Stimulated activated naive CD8-positive, alpha-beta T cell treated with anti-CD3 and anti-CD28 coated beads, Interleukin-15, Interleukin-2, amounts not matched to agents 100 ng/mL and 50 ng/mL, for 24 hours (primary cell): Measurements from ENCODE around the gene KLHL36.

Experiments
- H3K27ac Mint-ChIP-seq: one replicate; pipeline ENCODE4 v1.8.0; 2021; ENCODE audit warnings: mild to moderate bottlenecking, mixed read lengths
- H3K27me3 Mint-ChIP-seq: one replicate; pipeline ENCODE4 v1.8.0; 2021; ENCODE audit warnings: mixed read lengths
- H3K36me3 Mint-ChIP-seq: one replicate; pipeline ENCODE4 v1.8.0; 2021; ENCODE audit warnings: low read depth, mixed read lengths
- H3K4me1 Mint-ChIP-seq: one replicate; pipeline ENCODE4 v1.8.0; 2021; ENCODE audit warnings: low read depth, mixed read lengths
- H3K4me3 Mint-ChIP-seq: one replicate; pipeline ENCODE4 v1.8.0; 2021; ENCODE audit warnings: mild to moderate bottlenecking, mixed read lengths
- H3K9me3 Mint-ChIP-seq: one replicate; pipeline ENCODE4 v1.8.0; 2021; ENCODE audit warnings: mixed read lengths

Gene KLHL36

DNA sequence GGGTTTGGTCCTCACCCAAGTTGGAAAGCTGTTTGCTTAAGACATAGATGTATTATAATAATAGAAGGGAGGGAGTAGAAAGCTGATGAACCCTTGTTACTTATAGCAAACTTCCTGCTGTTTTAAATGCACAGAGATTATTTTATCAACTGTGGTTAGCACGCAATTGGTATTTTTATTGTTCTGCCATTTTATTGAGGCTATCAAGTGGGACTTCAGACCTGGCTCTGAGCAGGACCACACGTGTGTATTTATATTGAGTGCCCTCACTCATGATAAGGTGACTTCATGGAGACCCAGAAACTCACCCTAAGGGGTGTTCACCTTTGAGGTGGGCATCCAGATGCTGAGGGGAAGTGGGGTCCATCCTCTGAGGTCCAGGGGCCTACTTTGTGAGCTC is 17.0 kb downstream of the KLHL36 start:
- no peaks in the 10 kb centered on the region for H3K27me3 Mint-ChIP-seq
- peaks cover 17% of the 10 kb centered on the region for H3K4me1 Mint-ChIP-seq
- H3K4me3 Mint-ChIP-seq, result no peak overlapping the region
- H3K27ac Mint-ChIP-seq, result no peak overlapping the region
- peaks cover 41% of the 10 kb centered on the region for H3K36me3 Mint-ChIP-seq
- H3K9me3 Mint-ChIP-seq, result no peaks in the 10 kb centered on the region

- Mint-ChIP-seq H3K4me1 (peaks cover 16% of the 10 kb centered on the region), H3K36me3 (peaks cover 37% of the 10 kb centered on the region), H3K9me3 (no peaks in the 10 kb centered on the region), H3K4me3 (no peak overlapping the region), H3K27ac (no peak overlapping the region), H3K27me3 (no peaks in the 10 kb centered on the region)
Observed at GRCh38 chr16:84665843-84666242, 17.5 kb downstream of the KLHL36 start.

DNA sequence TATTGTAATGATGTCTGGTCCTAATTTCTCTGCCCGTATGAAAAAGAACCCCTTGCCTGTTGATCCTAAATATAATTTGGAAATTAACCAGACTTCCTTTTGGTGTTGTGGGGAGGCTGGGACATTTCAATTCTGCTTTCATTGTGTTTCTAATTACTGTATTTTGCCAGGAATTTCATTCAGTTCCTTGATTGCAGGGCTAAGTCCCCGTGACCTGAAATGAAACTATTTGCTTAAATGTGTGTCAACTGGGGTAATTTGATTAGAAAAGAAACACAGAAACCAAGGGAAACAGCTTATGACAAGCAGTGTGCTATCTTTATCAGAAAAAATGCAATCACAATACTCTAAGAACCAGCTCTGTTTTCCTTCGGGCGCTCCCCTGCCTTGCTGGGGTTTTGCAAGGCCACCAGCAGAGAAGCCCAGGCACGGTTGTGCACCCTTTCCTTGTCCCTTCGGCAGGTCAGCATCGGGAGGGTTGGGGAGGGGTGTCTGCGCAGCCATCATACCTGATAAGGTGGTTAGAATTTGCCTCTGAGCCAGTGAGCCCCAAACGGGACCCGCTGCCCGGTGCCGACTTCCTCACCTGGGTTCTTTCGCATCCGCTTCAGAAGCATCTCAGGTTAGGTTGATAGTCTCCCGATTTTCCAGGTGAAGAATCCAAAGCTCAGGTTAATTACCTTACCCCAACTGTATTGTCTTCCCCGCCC is 19.4 kb downstream of the KLHL36 start:
- Mint-ChIP-seq H3K4me3 (no peak overlapping the region), H3K27me3 (no peaks in the 10 kb centered on the region), H3K4me1 (peaks cover 21% of the 10 kb centered on the region), H3K36me3 (peaks cover 20% of the 10 kb centered on the region), H3K27ac (no peak overlapping the region), H3K9me3 (no peaks in the 10 kb centered on the region)

DNA sequence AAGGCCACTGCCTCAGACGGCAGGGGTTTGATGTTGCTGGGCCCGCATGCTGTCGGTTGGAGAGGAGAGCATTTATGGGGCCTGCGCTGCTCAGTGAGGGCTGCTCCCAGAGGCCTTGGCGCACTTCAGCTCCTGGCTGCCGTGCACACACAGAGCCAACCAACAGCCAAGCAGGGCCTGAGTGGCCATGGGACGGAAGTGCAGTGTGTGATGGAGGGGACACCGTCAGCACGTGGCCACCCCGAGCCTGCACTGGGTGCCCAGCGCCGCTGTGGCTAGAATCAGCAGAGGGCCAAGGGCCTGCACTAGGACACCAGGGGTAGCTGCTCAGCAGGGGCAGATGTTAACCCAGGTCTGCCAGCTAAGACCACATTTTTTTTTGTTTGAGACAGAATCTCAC is 21.8 kb downstream of the KLHL36 start:
- Mint-ChIP-seq H3K36me3 (peaks cover 5% of the 10 kb centered on the region), H3K4me3 (no peak overlapping the region), H3K4me1 (peaks cover 11% of the 10 kb centered on the region), H3K27me3 (no peaks in the 10 kb centered on the region), H3K9me3 (no peaks in the 10 kb centered on the region), H3K27ac (no peak overlapping the region)

- no peaks in the 10 kb centered on the region for H3K9me3 Mint-ChIP-seq
- H3K4me3 Mint-ChIP-seq, result no peak overlapping the region
- peaks cover 5% of the 10 kb centered on the region for H3K4me1 Mint-ChIP-seq
- no peak overlapping the region for H3K27ac Mint-ChIP-seq
- H3K27me3 Mint-ChIP-seq, result peaks cover 3% of the 10 kb centered on the region
- peaks cover 2% of the 10 kb centered on the region for H3K36me3 Mint-ChIP-seq
Observed at GRCh38 chr16:84672276-84673202, 24.2 kb downstream of the KLHL36 start.

DNA sequence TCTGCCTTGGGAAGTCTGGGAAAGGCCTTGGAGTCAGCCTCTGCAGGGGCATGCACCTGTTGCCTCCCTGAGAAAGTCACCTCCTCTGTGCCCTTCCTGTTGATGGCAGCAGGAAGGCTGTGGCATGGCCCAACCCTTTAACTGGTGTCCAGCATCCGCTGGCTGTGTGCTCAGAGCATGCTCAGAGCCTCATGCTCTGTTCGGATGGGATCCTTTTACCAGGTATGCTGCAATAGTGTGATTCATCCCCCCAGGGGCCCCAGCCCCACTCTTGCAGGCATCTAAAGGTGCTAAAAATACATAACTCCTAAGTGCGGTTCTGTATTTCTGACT is 24.9 kb downstream of the KLHL36 start:
- Mint-ChIP-seq H3K9me3 (no peaks in the 10 kb centered on the region), H3K4me3 (no peak overlapping the region), H3K4me1 (peaks cover 5% of the 10 kb centered on the region), H3K27ac (no peak overlapping the region), H3K36me3 (no peaks in the 10 kb centered on the region), H3K27me3 (peaks cover 3% of the 10 kb centered on the region)

DNA sequence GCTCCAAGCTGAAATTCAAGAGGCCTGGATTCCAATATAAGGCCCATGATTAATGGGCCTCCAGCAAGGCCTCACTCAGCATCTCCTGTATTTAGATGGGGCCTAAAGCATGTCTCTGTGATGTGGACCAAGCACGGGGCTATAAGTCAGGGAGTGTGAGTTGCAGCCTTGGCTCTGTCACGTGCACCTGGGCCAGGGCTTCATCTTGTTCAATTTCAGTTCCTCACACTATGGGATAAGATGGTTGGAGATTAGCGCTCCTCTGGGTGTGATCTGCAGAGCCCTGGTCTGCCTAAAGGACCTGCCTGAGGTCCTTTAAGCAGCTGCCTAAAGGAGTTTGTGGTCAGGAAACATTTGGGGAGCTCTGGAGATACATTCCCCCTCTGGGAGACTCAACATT is 25.2 kb downstream of the KLHL36 start:
- Mint-ChIP-seq H3K27me3 (peaks cover 3% of the 10 kb centered on the region), H3K9me3 (no peaks in the 10 kb centered on the region), H3K27ac (no peak overlapping the region), H3K4me1 (peaks cover 5% of the 10 kb centered on the region), H3K36me3 (no peaks in the 10 kb centered on the region), H3K4me3 (no peak overlapping the region)

DNA sequence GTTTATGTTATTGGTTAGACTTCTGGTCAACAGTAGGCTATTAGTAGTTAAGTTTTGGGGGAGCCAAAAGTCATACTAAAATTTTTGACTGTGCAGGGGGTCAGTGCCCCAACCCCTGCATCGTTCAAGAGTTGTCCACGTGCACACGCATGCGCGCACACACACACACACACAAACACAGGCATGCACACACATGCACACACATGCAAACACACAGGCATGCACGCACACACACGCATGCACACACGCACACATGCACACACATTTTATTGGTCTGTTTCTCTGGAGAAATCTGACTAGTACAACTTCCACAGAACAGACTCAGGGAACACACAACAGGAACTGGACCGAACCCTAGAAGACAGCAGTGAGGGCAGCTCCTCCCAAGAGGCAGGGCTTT is 27.1 kb downstream of the KLHL36 start:
- Mint-ChIP-seq H3K27ac (no peak overlapping the region), H3K27me3 (peaks cover 3% of the 10 kb centered on the region), H3K4me3 (no peak overlapping the region)

GRCh38 chr16:84675884-84676283 is 27.6 kb downstream of the KLHL36 start:
- Mint-ChIP-seq H3K36me3 (no peaks in the 10 kb centered on the region), H3K9me3 (no peaks in the 10 kb centered on the region), H3K4me3 (no peak overlapping the region), H3K27ac (no peak overlapping the region), H3K27me3 (peaks cover 3% of the 10 kb centered on the region), H3K4me1 (peaks cover 5% of the 10 kb centered on the region)

More for the DNA sequence above, 27.1 kb downstream of the KLHL36 start:
- H3K9me3 Mint-ChIP-seq, result no peaks in the 10 kb centered on the region
- H3K4me1 Mint-ChIP-seq, result peaks cover 5% of the 10 kb centered on the region
- H3K36me3 Mint-ChIP-seq, result no peaks in the 10 kb centered on the region

DNA sequence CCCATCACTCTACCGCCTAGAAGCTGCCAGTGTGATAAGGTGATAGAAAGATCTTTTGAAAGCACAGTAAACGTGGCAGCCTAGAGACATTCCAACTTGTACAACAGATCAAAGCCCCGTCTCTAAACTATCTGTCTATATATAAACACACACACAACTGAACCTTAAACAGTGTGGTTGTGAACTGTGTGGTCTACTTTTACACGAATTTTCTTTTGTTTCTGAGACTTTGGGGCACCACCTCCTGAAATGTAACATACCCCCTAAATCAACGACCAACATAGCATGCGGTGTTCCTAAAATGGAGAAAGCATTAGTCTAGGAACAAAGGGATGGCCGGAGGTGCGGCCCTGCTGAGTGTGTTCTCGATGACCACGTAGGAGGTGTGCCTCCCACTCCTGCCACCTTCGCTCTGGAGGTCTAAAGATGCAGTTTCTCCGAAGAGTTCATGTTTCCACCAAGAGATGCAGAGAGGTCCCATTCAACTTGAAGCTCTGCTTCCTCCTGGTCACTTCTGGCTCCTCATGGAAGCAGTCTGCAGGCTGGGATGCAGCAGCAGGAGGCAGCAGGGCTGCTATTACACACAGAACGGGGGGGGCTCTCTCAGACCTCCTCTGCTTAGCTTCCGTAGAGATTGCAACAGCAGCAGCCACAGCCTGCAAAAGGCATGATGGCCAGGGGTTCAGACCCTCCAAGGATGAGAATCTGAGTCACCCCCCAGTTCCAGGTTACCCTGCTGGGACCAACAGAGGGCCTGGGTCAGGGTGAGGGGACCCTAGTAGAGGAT is 28.9 kb downstream of the KLHL36 start:
- Mint-ChIP-seq H3K36me3 (no peaks in the 10 kb centered on the region), H3K27me3 (peaks cover 3% of the 10 kb centered on the region), H3K27ac (no peak overlapping the region), H3K4me3 (no peak overlapping the region), H3K4me1 (peaks cover 3% of the 10 kb centered on the region), H3K9me3 (no peaks in the 10 kb centered on the region)

- no peaks in the 10 kb centered on the region for H3K9me3 Mint-ChIP-seq
- H3K4me1 Mint-ChIP-seq, result no peaks in the 10 kb centered on the region
- H3K36me3 Mint-ChIP-seq, result no peaks in the 10 kb centered on the region
- no peak overlapping the region for H3K27ac Mint-ChIP-seq
- no peak overlapping the region for H3K4me3 Mint-ChIP-seq
- peaks cover 3% of the 10 kb centered on the region for H3K27me3 Mint-ChIP-seq
Observed at GRCh38 chr16:84677849-84678248, 29.5 kb downstream of the KLHL36 start.

DNA sequence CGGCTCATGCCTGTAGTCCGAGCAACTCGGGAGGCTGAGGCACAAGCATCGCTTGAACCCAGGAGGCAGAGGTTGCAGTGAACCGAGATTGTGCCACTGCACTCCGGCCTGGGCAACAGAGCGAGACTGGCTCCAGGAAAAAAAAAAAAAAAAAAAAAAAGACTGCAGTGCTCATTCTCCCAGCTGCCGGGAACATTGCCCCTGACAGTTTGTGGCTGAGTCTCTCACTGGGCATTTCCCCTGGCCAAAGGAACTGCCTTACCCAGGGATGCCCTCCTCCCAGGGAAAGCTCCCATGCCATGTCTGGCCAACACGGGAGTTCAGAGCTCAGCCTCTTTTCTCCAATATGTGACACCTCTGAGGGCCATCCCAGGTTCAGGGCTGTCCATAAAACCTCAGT is 30.2 kb downstream of the KLHL36 start:
- Mint-ChIP-seq H3K9me3 (no peaks in the 10 kb centered on the region), H3K4me3 (no peak overlapping the region), H3K27me3 (peaks cover 3% of the 10 kb centered on the region), H3K4me1 (no peaks in the 10 kb centered on the region), H3K27ac (no peak overlapping the region), H3K36me3 (no peaks in the 10 kb centered on the region)

DNA sequence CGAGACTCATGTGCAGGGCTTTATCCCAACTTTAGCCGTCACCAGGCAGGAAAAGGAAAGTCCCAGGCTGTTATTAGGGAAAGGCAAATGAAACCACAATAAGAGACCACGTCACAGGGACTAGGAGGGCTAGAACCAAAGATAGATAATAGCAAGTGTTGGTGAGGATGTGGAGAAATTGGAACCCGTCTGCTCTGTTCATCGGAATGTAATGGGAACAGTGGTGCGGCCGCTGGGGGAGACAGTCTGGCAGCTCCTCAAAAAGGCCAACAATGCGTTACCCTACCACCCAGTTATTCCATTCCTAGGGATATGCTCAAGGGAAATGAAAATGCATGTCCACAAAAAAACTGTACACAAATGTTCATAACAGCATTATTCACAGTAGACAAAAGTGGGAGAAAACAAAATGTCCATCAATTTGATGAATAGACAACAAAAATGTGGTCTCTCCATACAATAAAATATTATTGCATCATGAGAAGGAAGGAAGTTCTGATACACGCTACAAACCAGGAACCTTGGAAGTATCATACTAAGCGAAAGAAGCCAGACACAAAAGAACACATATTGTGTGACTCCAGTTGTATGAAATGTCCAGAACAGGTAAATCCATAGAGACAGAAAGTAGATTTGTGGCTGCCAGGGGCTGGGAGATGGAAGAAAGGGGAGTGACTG is 32.0 kb downstream of the KLHL36 start:
- Mint-ChIP-seq H3K36me3 (no peaks in the 10 kb centered on the region), H3K9me3 (no peaks in the 10 kb centered on the region), H3K4me1 (no peaks in the 10 kb centered on the region), H3K4me3 (no peak overlapping the region), H3K27me3 (peaks cover 11% of the 10 kb centered on the region), H3K27ac (no peak overlapping the region)

GRCh38 chr16:84680843-84681629 is 32.7 kb downstream of the KLHL36 start:
- Mint-ChIP-seq H3K4me1 (no peaks in the 10 kb centered on the region), H3K27me3 (peaks cover 11% of the 10 kb centered on the region), H3K27ac (no peak overlapping the region), H3K9me3 (no peaks in the 10 kb centered on the region), H3K4me3 (no peak overlapping the region), H3K36me3 (no peaks in the 10 kb centered on the region)
